IMR-90 (cell line): ENCODE measurements around the gene PARD3. TPM values are rescaled to one million over a fixed set of nuclear protein-coding genes. Genes with fewer than 3 reads are reported as not detected.

Source experiments
- ATAC-seq: fragments of 200-7000 bp; cut with Tn5 transposase; 2 replicates; pipeline ENCODE4 v1.9.1; 2020; ENCODE audit warnings: low read depth, mild to moderate bottlenecking, moderate library complexity
- BruUV-seq: library from RNA; stranded (reverse); fragments of 400-500 nt; replicated peaks from 2 replicates; lab custom pipeline; 2021; lab: Mats Ljungman, UMichigan
- CTCF ChIA-PET: fragments of 300-600 bp; formaldehyde crosslinking; extraction: SDS; loops from one replicate; lab custom pipeline; 2021; ENCODE audit warnings: antibody characterized with exemption; lab: Yijun Ruan, JAX
- POLR2A ChIA-PET: fragments of 300-600 bp; sonication (Branson Sonifier 250); formaldehyde crosslinking; loops from one replicate; lab custom pipeline; 2022; ENCODE audit warnings: antibody characterized with exemption; ENCODE audit not compliant: unreplicated experiment; lab: Charles Lee
- DNase-seq: peaks from one replicate; pipeline ENCODE4 v3.0.0; 2013
- H2AFZ ChIP-seq: replicated peaks from 2 replicates; pipeline ENCODE3; 2013; ENCODE audit warnings: low read length, mild to moderate bottlenecking; ENCODE audit not compliant: poor library complexity
- H2AK5ac ChIP-seq: 2 replicates; pipeline ENCODE4 v1.6.1; 2013; ENCODE audit warnings: low read depth, low read length, inconsistent platforms
- H2AK9ac ChIP-seq: replicated peaks from 2 replicates; pipeline ENCODE3; 2013; ENCODE audit warnings: mild to moderate bottlenecking, low read depth, low read length, moderate library complexity; ENCODE audit not compliant: poor library complexity
- H2BK120ac ChIP-seq: 2 replicates; pipeline ENCODE4 v1.6.1; 2013; ENCODE audit warnings: low read depth, low read length, inconsistent platforms
- H2BK15ac ChIP-seq: 3 replicates; pipeline ENCODE4 v1.6.1; 2013; ENCODE audit warnings: low read depth, low read length, inconsistent platforms
- H2BK20ac ChIP-seq: 2 replicates; pipeline ENCODE4 v1.6.1; 2013; ENCODE audit warnings: low read depth, mild to moderate bottlenecking, inconsistent platforms, low read length, moderate library complexity
- H2BK5ac ChIP-seq: 2 replicates; pipeline ENCODE4 v1.6.1; 2013; ENCODE audit warnings: mild to moderate bottlenecking, low read depth, low read length, inconsistent platforms; ENCODE audit not compliant: poor library complexity, severe bottlenecking
- H3K14ac ChIP-seq: replicated peaks from 2 replicates; pipeline ENCODE4 v1.6.1; 2013; ENCODE audit warnings: low read depth, low read length, inconsistent platforms
- H3K18ac ChIP-seq: 2 replicates; pipeline ENCODE4 v1.6.1; 2013; ENCODE audit warnings: low read depth, low read length, control low read depth
- H3K23ac ChIP-seq: 2 replicates; pipeline ENCODE4 v1.6.1; 2013; ENCODE audit warnings: low read depth, low read length, inconsistent platforms
- H3K27ac ChIP-seq: 2 replicates; pipeline ENCODE4 v1.5.1; 2013; ENCODE audit warnings: mild to moderate bottlenecking, control low read depth, low read length; ENCODE audit not compliant: insufficient read depth
- H3K27me3 ChIP-seq: 2 replicates; pipeline ENCODE4 v1.6.1; 2013; ENCODE audit warnings: low read length; ENCODE audit not compliant: control insufficient read depth, insufficient read depth
- H3K36me3 ChIP-seq: 2 replicates; pipeline ENCODE4 v1.6.1; 2013; ENCODE audit warnings: low read length, mixed read lengths; ENCODE audit not compliant: control insufficient read depth, insufficient read depth
- H3K4ac ChIP-seq: 2 replicates; pipeline ENCODE4 v1.6.1; 2013; ENCODE audit warnings: low read depth, low read length, inconsistent platforms
- H3K4me1 ChIP-seq: 2 replicates; pipeline ENCODE4 v1.6.1; 2013; ENCODE audit warnings: low read length, mixed read lengths; ENCODE audit not compliant: control insufficient read depth, insufficient read depth
- H3K4me2 ChIP-seq: 2 replicates; pipeline ENCODE4 v1.6.1; 2013; ENCODE audit warnings: low read depth, mild to moderate bottlenecking, control low read depth, low read length, moderate library complexity
- H3K4me3 ChIP-seq: 2 replicates; pipeline ENCODE4 v1.5.1; 2013; ENCODE audit warnings: low read depth, mild to moderate bottlenecking, control low read depth, low read length, moderate library complexity; ENCODE audit not compliant: insufficient read depth
- H3K56ac ChIP-seq: 2 replicates; pipeline ENCODE4 v1.6.1; 2013; ENCODE audit warnings: low read length, inconsistent platforms; ENCODE audit not compliant: insufficient read depth; ENCODE audit errors: extremely low read depth
- H3K79me1 ChIP-seq, 2 experiments: 2 replicates each; pipeline ENCODE4 v1.6.1; 2013; ENCODE audit warnings: low read length in 2 of 2, inconsistent platforms in 1 of 2, low read depth in 1 of 2
- H3K9ac ChIP-seq: 2 replicates; pipeline ENCODE4 v1.6.1; 2013; ENCODE audit warnings: low read depth, low read length, control low read depth
- H3K9me1 ChIP-seq: 2 replicates; pipeline ENCODE4 v1.6.1; 2013; ENCODE audit warnings: low read length, inconsistent platforms; ENCODE audit not compliant: insufficient read depth
- H3K9me3 ChIP-seq: 2 replicates; pipeline ENCODE4 v1.6.1; 2013; ENCODE audit warnings: low read length; ENCODE audit not compliant: control insufficient read depth, insufficient read depth
- H4K20me1 ChIP-seq: 2 replicates; pipeline ENCODE4 v1.6.1; 2013; ENCODE audit warnings: low read length, inconsistent platforms; ENCODE audit not compliant: insufficient read depth
- H4K5ac ChIP-seq: 2 replicates; pipeline ENCODE4 v1.6.1; 2013; ENCODE audit warnings: mild to moderate bottlenecking, low read depth, low read length, control low read depth
- H4K8ac ChIP-seq, 2 experiments: 2 replicates each; pipeline ENCODE4 v1.6.1; 2013; ENCODE audit warnings: low read depth in 2 of 2, low read length in 2 of 2, control low read depth in 1 of 2, inconsistent platforms in 1 of 2
- H4K91ac ChIP-seq: 2 replicates; pipeline ENCODE4 v1.6.1; 2013; ENCODE audit warnings: low read depth, low read length, inconsistent platforms; ENCODE audit not compliant: insufficient read depth
- BHLHE40 ChIP-seq: fragments of 150-350 bp; IDR thresholded peaks from 2 replicates; pipeline ENCODE4 v1.6.1; 2016; ENCODE audit warnings: mild to moderate bottlenecking, low read depth, low read length
- CEBPB ChIP-seq: IDR thresholded peaks from 2 replicates; pipeline ENCODE4 v1.6.1; 2012; ENCODE audit warnings: low read depth, low read length, improper control_type of control experiment
- CHD1 ChIP-seq: IDR thresholded peaks from 2 replicates; pipeline ENCODE4 v1.6.1; 2012; ENCODE audit warnings: low read depth, low read length, improper control_type of control experiment
- CTCF ChIP-seq: conservative IDR thresholded peaks from 2 replicates; pipeline ENCODE4 v1.5.1; 2012; ENCODE audit warnings: mild to moderate bottlenecking, low read depth, low read length, improper control_type of control experiment
- ELK1 ChIP-seq: fragments of 150-350 bp; IDR thresholded peaks from 2 replicates; pipeline ENCODE4 v1.6.1; 2016; ENCODE audit warnings: low read depth, mild to moderate bottlenecking, low read length, moderate library complexity, borderline replicate concordance
- FOS ChIP-seq: fragments of 150-350 bp; IDR thresholded peaks from 2 replicates; pipeline ENCODE4 v1.6.1; 2016; ENCODE audit warnings: low read depth, low read length
- MXI1 ChIP-seq: IDR thresholded peaks from 2 replicates; pipeline ENCODE4 v1.6.1; 2012; ENCODE audit warnings: low read depth, mild to moderate bottlenecking, low read length, moderate library complexity, borderline replicate concordance
- NFE2L2 ChIP-seq: fragments of 150-350 bp; IDR thresholded peaks from 2 replicates; pipeline ENCODE4 v1.6.1; 2016; ENCODE audit warnings: low read depth, mild to moderate bottlenecking, low read length
- RAD21 ChIP-seq: IDR thresholded peaks from 2 replicates; pipeline ENCODE4 v1.6.1; 2012; ENCODE audit warnings: low read length, improper control_type of control experiment
- RCOR1 ChIP-seq: IDR thresholded peaks from 2 replicates; pipeline ENCODE4 v1.6.1; 2012; ENCODE audit warnings: mild to moderate bottlenecking, low read length, improper control_type of control experiment; ENCODE audit not compliant: insufficient replicate concordance
- SMC3 ChIP-seq: fragments of 150-350 bp; IDR thresholded peaks from 2 replicates; pipeline ENCODE4 v1.6.1; 2016; ENCODE audit warnings: low read depth, mild to moderate bottlenecking, antibody characterized with exemption, low read length, moderate library complexity
- WGBS, 2 experiments: methylation state at CpG; one replicate each; pipeline versions ENCODE4 v1.1.5 to v1.1.7; 2013; ENCODE audit warnings: missing lambda C conversion rate in 2 of 2; ENCODE audit not compliant: insufficient read length in 1 of 2; ENCODE audit errors: extremely low coverage in 2 of 2; 5-methylcytosine and 5-hydroxymethylcytosine counted together
- dilution Hi-C: fragments of 300-500 bp; cut with HindIII; formaldehyde crosslinking; loops from one replicate; pipeline ENCODE4 v1.14.3; 2018; ENCODE audit warnings: low sequenced_read_pairs; ENCODE audit not compliant: unreplicated experiment
- in situ Hi-C: fragments of 300-500 bp; cut with MboI; formaldehyde crosslinking; loops from 3 replicates; pipeline ENCODE4 v1.14.3; 2019; ENCODE audit warnings: low sequenced_read_pairs, inconsistent platforms, mixed read lengths
- intact Hi-C: fragments of 100-400 bp; cut with micrococcal nuclease; formaldehyde crosslinking; loops from 2 replicates; pipeline ENCODE4 v1.10.0; 2022
- polyA plus RNA-seq, 3 experiments: library from polyadenylated mRNA; depleted of rRNA; stranded (reverse); fragments of >200 nt; gene quantifications; 2 replicates each; pipeline ENCODE4 v1.2.3, GENCODE V29; 2012; ENCODE audit warnings: low replicate concordance in 1 of 3
- total RNA-seq: library from RNA; depleted of rRNA; stranded (reverse); fragments of >200 nt; gene quantifications from 2 replicates; pipeline ENCODE4 v1.2.3, GENCODE V29; 2012

PARD3 gene
- total and polyA plus RNA-seq, 2 of the 4 experiments (the other 2 are of a cell fraction), result 14.6 to 37.5 TPM

- H3K4me1 ChIP-seq, result no peaks in the 10 kb centered on the region
- H3K79me1 ChIP-seq, result peaks cover 0 to 29% of the 10 kb centered on the region in 2 experiments; a peak in 3 of 4 replicates
- no peak overlapping the region for H2BK20ac ChIP-seq
- no peak overlapping the region for H2BK15ac ChIP-seq
- no peaks in the 10 kb centered on the region for H3K36me3 ChIP-seq
- H2BK120ac ChIP-seq, result no peak overlapping the region
- no peak overlapping the region for H2AK5ac ChIP-seq
- H3K14ac ChIP-seq, result no peak overlapping the region
- no peak overlapping the region for H3K4me2 ChIP-seq
- no peak overlapping the region for H3K27ac ChIP-seq
- no peak overlapping the region for H4K5ac ChIP-seq
- no TSS peak for BruUV-seq
- H3K9me3 ChIP-seq, result no peaks in the 10 kb centered on the region
- no peaks in the 10 kb centered on the region; the same call in 1 of the 2 replicates for H3K9me1 ChIP-seq
- no peak overlapping the region for H3K4me3 ChIP-seq
- no peak overlapping the region for H2BK5ac ChIP-seq
- H2AK9ac ChIP-seq, result no peak overlapping the region
- no peak overlapping the region for H3K23ac ChIP-seq
- intact Hi-C loops (no loop called here), in situ Hi-C loops (loop anchor here (10.0 to 25.0 kb wide), 2 partner anchors 338 to 541 kb away; no protein-coding TSS in a partner anchor), dilution Hi-C loops (no loop called here)
- no peak overlapping the region for H3K18ac ChIP-seq
- no peak overlapping the region for H4K91ac ChIP-seq
- no peak for DNase-seq
- H3K27me3 ChIP-seq, result no peaks in the 10 kb centered on the region
- ATAC-seq, result no peak
- H3K9ac ChIP-seq, result no peak overlapping the region
- H2AFZ ChIP-seq, result no peak overlapping the region
- H3K56ac ChIP-seq, result no peak overlapping the region
- no peaks in the 10 kb centered on the region for H4K20me1 ChIP-seq
- no peak overlapping the region for H3K4ac ChIP-seq
- no CpG with 5 or more reads among the region's 8 CpGs for WGBS, 2 experiments
- CTCF ChIA-PET, result interaction anchor here (0.6 kb wide), 1 partner anchor 461 kb away, joined by 5 read pairs; no protein-coding TSS in a partner anchor
- POLR2A ChIA-PET, result no interaction called here
- TF ChIP-seq ELK1 (no peak), SMC3 (no peak), MXI1 (no peak), RCOR1 (no peak), CTCF (no peak), CEBPB (no peak), CHD1 (no peak), NFE2L2 (no peak), FOS (no peak), RAD21 (no peak), BHLHE40 (no peak)
- H4K8ac ChIP-seq, result no peak overlapping the region
Observed at GRCh38 chr10:34674176-34674575, 140.9 kb downstream of the PARD3 start.
